Measurements from ENCODE around the gene MAP4K4.
A peak's percentile ranks its signal among the peaks of the same experiment; 100 is the strongest.

MAP4K4 gene

GRCh38 chr2:101844055-101844635 is 146.6 kb downstream of the MAP4K4 start:
- peaks cover 0 to 34% (median 32%) of the 10 kb centered on the region in 4 donors for H3K4me1 ChIP-seq
- peak overlapping the region; percentile 29 to 65 for H3K27ac ChIP-seq
- no peak for TF ChIP-seq CTCF (IDR thresholded peaks at IDR 0.05)
- no peaks in the 10 kb centered on the region for H3K9me3 ChIP-seq
- peaks cover 10 to 34% (median 31%) of the 10 kb centered on the region in 3 donors for H3K36me3 ChIP-seq
- DNase-seq = no peak
- H3K4me3 ChIP-seq = no peak overlapping the region
- no peaks in the 10 kb centered on the region for H3K27me3 ChIP-seq
- intact Hi-C loops (cut with DNase I; ENCODE audit: low total_unique reads) = no loop called here

DNA sequence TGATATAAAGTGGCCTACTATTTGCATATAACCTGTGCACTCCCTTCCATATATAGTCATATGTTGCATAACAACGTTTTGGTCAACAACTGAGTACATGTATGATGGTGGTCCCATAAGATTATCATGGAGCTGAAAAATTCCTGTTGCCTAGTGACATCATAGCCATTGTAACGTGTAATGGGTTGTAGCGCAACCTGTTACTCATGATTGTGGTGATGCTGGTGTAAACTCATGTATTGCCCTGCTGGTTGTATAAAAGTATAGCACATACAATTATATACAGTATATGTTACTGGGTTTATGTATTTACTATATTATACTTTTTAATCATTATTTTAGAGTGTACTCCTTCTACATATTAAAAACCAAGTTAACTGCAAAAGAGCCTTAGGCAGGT is 149.5 kb downstream of the MAP4K4 start:
- peaks cover 0 to 55% (median 42%) of the 10 kb centered on the region in 4 donors for H3K4me1 ChIP-seq
- intact Hi-C loops (cut with DNase I; ENCODE audit: low total_unique reads) = no loop called here
- no peak for DNase-seq
- H3K36me3 ChIP-seq = peaks cover 0 to 19% (median 7%) of the 10 kb centered on the region in 3 donors
- no peak overlapping the region for H3K4me3 ChIP-seq
- no peak for TF ChIP-seq CTCF (IDR thresholded peaks at IDR 0.05)
- no peak overlapping the region for H3K27ac ChIP-seq
- no peaks in the 10 kb centered on the region for H3K9me3 ChIP-seq
- H3K27me3 ChIP-seq = no peaks in the 10 kb centered on the region

DNA sequence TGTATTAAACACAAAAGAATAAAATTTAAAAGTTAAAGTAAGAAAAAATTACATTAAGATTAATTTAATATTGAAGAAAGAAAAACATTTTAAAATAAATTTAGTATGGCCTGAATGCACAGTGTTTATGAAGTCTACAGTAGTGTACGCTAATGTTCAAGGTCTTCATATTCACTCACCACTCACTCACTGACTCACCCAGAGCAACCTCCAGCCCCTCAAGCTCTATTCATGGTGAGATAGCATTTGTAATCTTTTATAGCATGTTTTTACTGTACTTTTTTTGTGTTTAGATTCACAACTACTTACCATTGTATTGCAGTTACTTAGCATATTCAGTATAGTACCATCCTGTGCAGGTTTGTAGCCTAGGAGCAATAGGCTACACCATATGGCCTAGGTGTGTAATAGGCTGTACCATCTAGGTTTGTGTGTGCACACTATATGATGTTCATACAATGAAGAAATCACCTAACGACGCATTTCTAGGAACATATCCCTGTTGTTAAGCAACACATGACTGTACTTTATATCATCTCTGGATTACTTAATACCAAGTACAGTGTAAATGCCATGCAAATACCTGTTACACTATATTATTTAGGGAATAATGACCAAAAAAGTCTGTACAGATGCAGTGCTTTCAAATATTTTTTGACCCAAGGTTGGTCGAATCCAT is 150.3 kb downstream of the MAP4K4 start:
- H3K9me3 ChIP-seq = no peaks in the 10 kb centered on the region
- no peak for TF ChIP-seq CTCF (IDR thresholded peaks at IDR 0.05)
- H3K27me3 ChIP-seq = no peaks in the 10 kb centered on the region
- H3K36me3 ChIP-seq = peaks cover 0 to 17% (median 7%) of the 10 kb centered on the region in 3 donors
- intact Hi-C loops (cut with DNase I; ENCODE audit: low total_unique reads) = no loop called here
- H3K27ac ChIP-seq = no peak overlapping the region
- DNase-seq = no peak
- peaks cover 0 to 53% (median 40%) of the 10 kb centered on the region in 4 donors for H3K4me1 ChIP-seq
- no peak overlapping the region for H3K4me3 ChIP-seq

DNA sequence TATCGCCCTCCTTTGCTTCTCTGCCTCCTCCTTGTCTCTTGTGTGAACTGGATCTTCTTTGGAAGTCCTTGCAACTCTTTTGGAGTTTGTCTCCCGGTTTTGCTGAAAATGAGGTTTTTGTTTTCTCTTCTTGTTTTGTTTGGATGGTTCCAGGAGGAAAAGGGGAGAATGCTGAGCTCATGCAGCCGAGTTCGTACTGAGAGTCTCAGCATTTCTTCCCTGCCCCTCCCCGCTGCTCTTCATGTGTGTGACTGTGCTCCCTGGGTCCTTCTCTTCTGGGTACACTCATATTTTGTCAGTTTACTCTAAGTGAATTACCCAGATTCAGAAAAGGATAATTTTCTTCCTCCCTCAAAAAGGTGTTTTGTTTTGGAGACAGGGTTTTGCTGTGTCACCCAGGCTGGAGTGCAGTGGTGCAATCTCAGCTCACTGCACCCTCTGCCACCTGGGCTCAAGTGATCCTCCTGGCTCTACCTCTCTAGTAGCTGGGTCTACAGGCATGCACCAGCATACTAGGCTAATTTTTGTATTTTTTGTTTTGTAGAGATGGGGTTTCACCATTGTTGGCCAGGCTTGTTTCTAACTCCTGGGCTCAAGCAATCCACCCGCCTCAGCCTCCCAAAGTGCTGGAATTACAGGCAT is 151.4 kb downstream of the MAP4K4 start:
- DNase-seq = no peak
- peak overlapping the region; percentile 41 to 57 for H3K27ac ChIP-seq

GRCh38 chr2:101850450-101850849 is 152.9 kb downstream of the MAP4K4 start:
- intact Hi-C loops (cut with DNase I; ENCODE audit: low total_unique reads) = no loop called here
- no peak for TF ChIP-seq CTCF (IDR thresholded peaks at IDR 0.05)
- no peak for DNase-seq
- Histone ChIP-seq H3K27me3 (no peaks in the 10 kb centered on the region), H3K27ac (peak overlapping the region in 1 of 2 donors; percentile 42), H3K36me3 (peaks cover 0 to 16% (median 8%) of the 10 kb centered on the region in 3 donors), H3K9me3 (no peaks in the 10 kb centered on the region), H3K4me3 (no peak overlapping the region), H3K4me1 (peaks cover 0 to 30% (median 20%) of the 10 kb centered on the region in 4 donors)

More for the DNA sequence above, 151.4 kb downstream of the MAP4K4 start:
- intact Hi-C loops (cut with DNase I; ENCODE audit: low total_unique reads) = no loop called here
- H3K27me3 ChIP-seq = no peaks in the 10 kb centered on the region
- H3K4me3 ChIP-seq = no peak overlapping the region
- peaks cover 0 to 16% (median 7%) of the 10 kb centered on the region in 3 donors for H3K36me3 ChIP-seq
- H3K4me1 ChIP-seq = peaks cover 0 to 42% (median 30%) of the 10 kb centered on the region in 4 donors
- TF ChIP-seq CTCF (IDR thresholded peaks at IDR 0.05) = no peak
- H3K9me3 ChIP-seq = no peaks in the 10 kb centered on the region
